ENCODE data around the gene ASCC3.

The ASCC3 gene

GRCh38 chr6:100517106-100517505, 364.0 kb downstream of the ASCC3 start:
- TF ChIP-seq CTCF (IDR thresholded peaks at IDR 0.05; ENCODE audit: low read depth, low read length) = no peak
- in situ Hi-C loops (cut with HindIII; ENCODE audit: low sequenced_read_pairs) = no loop called here
- DNase-seq (ENCODE audit: low read depth, low spot score) = no peak
- H3K4me3 ChIP-seq (ENCODE audit: low read depth, low read length) = no peak overlapping the region

- in situ Hi-C loops (cut with HindIII; ENCODE audit: low sequenced_read_pairs) = no loop called here
- no peak for DNase-seq (ENCODE audit: low read depth, low spot score)
- TF ChIP-seq CTCF (IDR thresholded peaks at IDR 0.05; ENCODE audit: low read depth, low read length) = no peak
- H3K4me3 ChIP-seq (ENCODE audit: low read depth, low read length) = no peak overlapping the region
These were observed 366.5 kb downstream of the ASCC3 start for GRCh38 chr6:100514660-100515059.

GRCh38 chr6:100512203-100512862, 368.8 kb downstream of the ASCC3 start:
- peak; percentile 45 for DNase-seq (ENCODE audit: low read depth, low spot score)
- no peak for TF ChIP-seq CTCF (IDR thresholded peaks at IDR 0.05; ENCODE audit: low read depth, low read length)
- H3K4me3 ChIP-seq (ENCODE audit: low read depth, low read length) = no peak overlapping the region
- in situ Hi-C loops (cut with HindIII; ENCODE audit: low sequenced_read_pairs) = no loop called here

- DNase-seq (ENCODE audit: low read depth, low spot score) = no peak
- in situ Hi-C loops (cut with HindIII; ENCODE audit: low sequenced_read_pairs) = no loop called here
- no peak overlapping the region for H3K4me3 ChIP-seq (ENCODE audit: low read depth, low read length)
- TF ChIP-seq CTCF (IDR thresholded peaks at IDR 0.05; ENCODE audit: low read depth, low read length) = no peak
These were observed 372.0 kb downstream of the ASCC3 start for GRCh38 chr6:100509101-100509500.

GRCh38 chr6:100506651-100507050, 374.5 kb downstream of the ASCC3 start:
- peak; percentile 45 for DNase-seq (ENCODE audit: low read depth, low spot score)
- in situ Hi-C loops (cut with HindIII; ENCODE audit: low sequenced_read_pairs) = no loop called here
- H3K4me3 ChIP-seq (ENCODE audit: low read depth, low read length) = no peak overlapping the region
- TF ChIP-seq CTCF (IDR thresholded peaks at IDR 0.05; ENCODE audit: low read depth, low read length) = no peak

- in situ Hi-C loops (cut with HindIII; ENCODE audit: low sequenced_read_pairs) = no loop called here
- H3K4me3 ChIP-seq (ENCODE audit: low read depth, low read length) = no peak overlapping the region
- DNase-seq (ENCODE audit: low read depth, low spot score) = peak; percentile 91
- no peak for TF ChIP-seq CTCF (IDR thresholded peaks at IDR 0.05; ENCODE audit: low read depth, low read length)
These were observed 376.1 kb downstream of the ASCC3 start for GRCh38 chr6:100504786-100505737.
